ENCODE results near the gene KDM7A. TPM values are rescaled to one million over a fixed set of nuclear protein-coding genes. Genes with fewer than 3 reads are reported as not detected.

Gene KDM7A
- polyA plus RNA-seq, 1 experiment: 2.9 TPM

DNA sequence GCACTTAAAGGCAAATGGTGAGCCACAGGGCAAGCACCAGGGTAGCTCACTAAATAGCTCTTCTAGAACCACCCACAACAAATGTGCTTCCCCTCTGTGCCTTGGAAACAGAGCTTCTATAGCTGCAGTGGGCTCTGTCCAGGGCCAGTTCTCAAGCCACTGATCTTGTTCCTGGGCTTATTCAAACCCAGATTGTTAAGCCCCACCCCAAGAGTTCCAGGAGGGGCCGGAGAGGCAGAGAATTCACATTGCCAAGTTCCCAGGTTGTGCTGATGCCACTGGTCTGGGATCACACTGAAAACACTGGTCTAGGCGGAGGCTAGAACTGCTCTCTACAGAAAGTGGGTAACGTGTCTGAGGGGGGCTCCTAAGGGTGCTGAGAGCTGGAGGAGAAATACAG, 15.4 kb upstream of the KDM7A start:
- ChIA-PET POLR2A (no interaction called here), CTCF (interaction anchor here (1.1 kb wide), 1 partner anchor 9 kb away, joined by 3 read pairs; no protein-coding TSS in a partner anchor)
- Histone ChIP-seq H3K27me3 (ENCODE audit: control insufficient read depth, insufficient read depth, low read length) (no peaks in the 10 kb centered on the region; the same call in 1 of the 2 replicates), H3K4me3 (ENCODE audit: low read depth, low read length) (no peak overlapping the region), H3K36me3 (ENCODE audit: control insufficient read depth, insufficient read depth, low read length) (no peaks in the 10 kb centered on the region)
- TF ChIP-seq, protein P1, sequence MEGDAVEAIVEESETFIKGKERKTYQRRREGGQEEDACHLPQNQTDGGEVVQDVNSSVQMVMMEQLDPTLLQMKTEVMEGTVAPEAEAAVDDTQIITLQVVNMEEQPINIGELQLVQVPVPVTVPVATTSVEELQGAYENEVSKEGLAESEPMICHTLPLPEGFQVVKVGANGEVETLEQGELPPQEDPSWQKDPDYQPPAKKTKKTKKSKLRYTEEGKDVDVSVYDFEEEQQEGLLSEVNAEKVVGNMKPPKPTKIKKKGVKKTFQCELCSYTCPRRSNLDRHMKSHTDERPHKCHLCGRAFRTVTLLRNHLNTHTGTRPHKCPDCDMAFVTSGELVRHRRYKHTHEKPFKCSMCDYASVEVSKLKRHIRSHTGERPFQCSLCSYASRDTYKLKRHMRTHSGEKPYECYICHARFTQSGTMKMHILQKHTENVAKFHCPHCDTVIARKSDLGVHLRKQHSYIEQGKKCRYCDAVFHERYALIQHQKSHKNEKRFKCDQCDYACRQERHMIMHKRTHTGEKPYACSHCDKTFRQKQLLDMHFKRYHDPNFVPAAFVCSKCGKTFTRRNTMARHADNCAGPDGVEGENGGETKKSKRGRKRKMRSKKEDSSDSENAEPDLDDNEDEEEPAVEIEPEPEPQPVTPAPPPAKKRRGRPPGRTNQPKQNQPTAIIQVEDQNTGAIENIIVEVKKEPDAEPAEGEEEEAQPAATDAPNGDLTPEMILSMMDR (IDR thresholded peaks at IDR 0.05; ENCODE audit: insufficient read depth, low read depth, low read length): no peak
- no peak for DNase-seq (ENCODE audit: low read depth)

DNA sequence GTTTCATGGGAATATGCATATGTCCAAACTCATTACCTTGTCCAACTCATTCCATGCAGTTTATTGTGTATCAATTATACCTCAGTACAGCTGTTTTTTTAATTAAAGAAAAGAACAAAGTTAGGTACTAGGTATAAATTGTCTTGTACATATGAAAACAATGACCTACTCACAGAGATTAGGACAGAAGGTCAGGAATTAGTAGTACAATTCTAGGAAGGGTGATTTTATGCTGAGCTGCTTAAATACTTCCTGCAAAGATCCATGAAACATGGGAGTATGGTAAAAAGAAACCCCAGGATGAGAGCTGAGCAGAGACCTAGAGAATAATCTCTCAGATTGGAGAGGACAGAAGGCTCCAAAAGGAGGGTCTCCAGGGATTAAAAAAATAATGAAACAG, 13.8 kb upstream of the KDM7A start:
- no peaks in the 10 kb centered on the region for H3K36me3 ChIP-seq (ENCODE audit: control insufficient read depth, insufficient read depth, low read length)
- DNase-seq (ENCODE audit: low read depth): no peak
- ChIA-PET CTCF (interaction anchor here (2.5 kb wide), 1 partner anchor 13 kb away, joined by 6 read pairs; no protein-coding TSS in a partner anchor), POLR2A (no interaction called here)
- H3K4me3 ChIP-seq (ENCODE audit: low read depth, low read length): no peak overlapping the region
- TF ChIP-seq, protein P1 (IDR thresholded peaks at IDR 0.05; ENCODE audit: insufficient read depth, low read depth, low read length): no peak
- H3K27me3 ChIP-seq (ENCODE audit: control insufficient read depth, insufficient read depth, low read length): no peaks in the 10 kb centered on the region; the same call in 1 of the 2 replicates

DNA sequence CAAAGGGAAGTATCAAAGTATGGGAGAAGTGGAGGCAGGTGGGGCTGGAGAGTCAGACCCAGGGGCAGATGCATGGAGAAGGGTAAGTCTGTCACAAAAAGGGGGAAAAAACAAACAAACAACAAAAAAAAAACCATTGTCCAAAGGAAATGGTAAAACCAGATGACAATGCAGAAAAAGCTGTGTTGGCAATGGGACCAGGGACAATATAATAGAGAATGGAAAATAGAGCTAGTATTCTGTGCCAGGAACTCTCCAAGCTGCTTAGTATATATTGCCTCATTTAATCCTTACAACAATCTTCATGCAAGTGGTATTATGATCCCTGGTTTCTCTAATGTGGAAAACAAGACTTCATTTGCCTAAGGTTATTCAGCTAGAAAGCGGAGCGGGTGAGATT, 13.1 kb upstream of the KDM7A start:
- POLR2A ChIA-PET: no interaction called here
- no peaks in the 10 kb centered on the region for H3K36me3 ChIP-seq (ENCODE audit: control insufficient read depth, insufficient read depth, low read length)
- no peak for DNase-seq (ENCODE audit: low read depth)
- H3K27me3 ChIP-seq (ENCODE audit: control insufficient read depth, insufficient read depth, low read length): no peaks in the 10 kb centered on the region; the same call in 1 of the 2 replicates
- CTCF ChIA-PET: interaction anchor here (2.5 kb wide), 1 partner anchor 12 kb away, joined by 6 read pairs; no protein-coding TSS in a partner anchor
- TF ChIP-seq, protein P1 (IDR thresholded peaks at IDR 0.05; ENCODE audit: insufficient read depth, low read depth, low read length): no peak
- no peak overlapping the region for H3K4me3 ChIP-seq (ENCODE audit: low read depth, low read length)

DNA sequence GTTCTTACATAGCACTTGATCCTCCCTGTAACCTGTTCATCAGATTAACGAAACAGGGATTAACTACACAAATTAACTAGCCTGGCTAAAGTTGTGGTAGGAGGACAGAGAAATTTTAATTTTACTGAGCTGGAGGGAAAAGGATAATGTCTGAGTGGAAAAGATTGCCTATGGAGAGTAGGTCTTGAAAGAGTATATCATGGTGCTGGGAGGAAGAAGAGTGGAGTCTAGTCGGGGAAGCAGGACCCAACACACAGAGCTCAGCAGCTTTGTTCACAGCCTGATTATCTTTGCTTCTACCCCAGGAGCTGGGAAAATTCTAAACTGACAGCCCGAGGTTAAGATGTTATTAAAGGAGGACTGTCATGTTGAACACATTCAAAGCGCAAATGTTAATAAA, 6.1 kb upstream of the KDM7A start:
- Histone ChIP-seq H3K36me3 (ENCODE audit: control insufficient read depth, insufficient read depth, low read length) (no peaks in the 10 kb centered on the region), H3K27me3 (ENCODE audit: control insufficient read depth, insufficient read depth, low read length) (peaks cover 4% of the 10 kb centered on the region), H3K4me3 (ENCODE audit: low read depth, low read length) (no peak overlapping the region)
- ChIA-PET POLR2A (no interaction called here), CTCF (interaction anchor here (1.2 kb wide), 1 partner anchor 10 kb away, joined by 3 read pairs; no protein-coding TSS in a partner anchor)
- no peak for DNase-seq (ENCODE audit: low read depth)
- TF ChIP-seq, protein P1 (IDR thresholded peaks at IDR 0.05; ENCODE audit: insufficient read depth, low read depth, low read length): no peak

DNA sequence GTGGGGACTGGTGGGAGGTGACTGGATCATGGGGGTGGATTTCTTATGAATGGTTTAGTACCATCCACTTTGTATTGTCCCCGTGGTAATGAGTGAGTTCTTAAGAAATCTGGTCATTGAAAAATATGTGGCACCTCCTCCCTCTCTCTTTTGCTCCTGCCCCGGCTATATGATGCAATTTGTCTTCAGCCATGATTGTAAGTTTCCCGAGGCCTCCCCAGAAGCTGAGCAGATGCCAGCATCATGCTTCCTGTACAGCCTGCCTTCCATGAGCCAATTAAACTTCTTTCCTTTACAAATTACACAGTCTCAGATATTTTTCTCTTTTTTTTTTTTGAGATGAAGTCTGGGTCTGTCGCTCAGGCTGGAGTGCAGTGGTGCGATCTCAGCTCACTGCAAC, 2.6 kb upstream of the KDM7A start:
- POLR2A ChIA-PET: no interaction called here

More for the DNA sequence above, 2.6 kb upstream of the KDM7A start:
- CTCF ChIA-PET: no interaction called here
- Histone ChIP-seq H3K27me3 (ENCODE audit: control insufficient read depth, insufficient read depth, low read length) (peaks cover 4% of the 10 kb centered on the region), H3K4me3 (ENCODE audit: low read depth, low read length) (no peak overlapping the region), H3K36me3 (ENCODE audit: control insufficient read depth, insufficient read depth, low read length) (no peaks in the 10 kb centered on the region)
- TF ChIP-seq, protein P1 (IDR thresholded peaks at IDR 0.05; ENCODE audit: insufficient read depth, low read depth, low read length): no peak
- no peak for DNase-seq (ENCODE audit: low read depth)
